Panc1 (cell line): ENCODE results near the gene AMN. TPM values are rescaled to one million over a fixed set of nuclear protein-coding genes. Genes with fewer than 3 reads are reported as not detected.

ENCODE experiments used
- ATAC-seq: fragments of 200-7000 bp; cut with Tn5 transposase; 2 replicates; pipeline ENCODE4 v1.9.1; 2020; ENCODE audit warnings: mild to moderate bottlenecking, moderate library complexity
- BruUV-seq: library from RNA; stranded (reverse); fragments of 400-500 nt; replicated peaks from 2 replicates; lab custom pipeline; 2021; lab: Mats Ljungman, UMichigan
- CTCF ChIA-PET: fragments of 300-600 bp; sonication (Branson Sonifier 250); formaldehyde crosslinking; loops from one replicate; lab custom pipeline; 2022; ENCODE audit warnings: antibody characterized with exemption; lab: Charles Lee
- POLR2A ChIA-PET: fragments of 300-600 bp; sonication (Branson Sonifier 250); formaldehyde crosslinking; loops from one replicate; lab custom pipeline; 2022; ENCODE audit warnings: antibody characterized with exemption; lab: Charles Lee
- DNase-seq: peaks from one replicate; pipeline ENCODE4 v3.0.0-alpha.2; 2010; ENCODE audit warnings: low read depth, low spot score
- H3K27ac ChIP-seq: 2 replicates; pipeline ENCODE4 v1.5.1; 2011; ENCODE audit warnings: mild to moderate bottlenecking, low read length, inconsistent platforms
- H3K27me3 ChIP-seq: fragments of 200-500 bp; sonication (Bioruptor generic); 2 replicates; pipeline ENCODE4 v1.6.0; 2014; ENCODE audit warnings: low read length, inconsistent platforms; ENCODE audit not compliant: control insufficient read depth, insufficient read depth
- H3K36me3 ChIP-seq: fragments of 200-500 bp; sonication (Bioruptor generic); 2 replicates; pipeline ENCODE4 v1.5.1; 2014; ENCODE audit warnings: inconsistent platforms, mild to moderate bottlenecking, low read length, moderate library complexity; ENCODE audit not compliant: control insufficient read depth, insufficient read depth
- H3K4me1 ChIP-seq: 2 replicates; pipeline ENCODE4 v1.5.1; 2011; ENCODE audit warnings: inconsistent platforms, mild to moderate bottlenecking, low read length, moderate library complexity; ENCODE audit not compliant: control insufficient read depth, insufficient read depth
- H3K4me3 ChIP-seq, 2 experiments: 2 replicates each; pipeline ENCODE4 v1.5.1; 2011 to 2012; ENCODE audit warnings: low read depth in 2 of 2, low read length in 2 of 2, mild to moderate bottlenecking in 2 of 2, inconsistent platforms in 1 of 2, moderate library complexity in 1 of 2
- H3K9me3 ChIP-seq: fragments of 200-500 bp; sonication (Bioruptor generic); 2 replicates; pipeline ENCODE4 v1.5.1; 2014; ENCODE audit warnings: low read depth, mild to moderate bottlenecking, inconsistent platforms, low read length, moderate library complexity; ENCODE audit not compliant: control insufficient read depth, insufficient read depth
- CTCF ChIP-seq: fragments of 450-650 bp; IDR thresholded peaks from 2 replicates; pipeline ENCODE4 v1.5.1; 2017; ENCODE audit warnings: mild to moderate bottlenecking
- POLR2AphosphoS5 ChIP-seq: IDR thresholded peaks from 2 replicates; pipeline ENCODE4 v1.6.1; 2012; ENCODE audit warnings: mild to moderate bottlenecking, low read depth, low read length, moderate library complexity
- REST ChIP-seq, 2 experiments: IDR thresholded peaks; 2 replicates each; pipeline ENCODE4 v1.6.1; 2011 to 2012; ENCODE audit warnings: low read depth in 2 of 2, control low read depth in 1 of 2, low read length in 1 of 2, mild to moderate bottlenecking in 1 of 2, moderate library complexity in 1 of 2; ENCODE audit not compliant: insufficient read depth in 1 of 2
- SIN3A ChIP-seq: IDR thresholded peaks from 2 replicates; pipeline ENCODE4 v1.6.1; 2012; ENCODE audit warnings: low read depth, mild to moderate bottlenecking, low read length, moderate library complexity, borderline replicate concordance; ENCODE audit not compliant: insufficient read depth
- TCF7L2 ChIP-seq: IDR thresholded peaks from 2 replicates; pipeline ENCODE4 v1.6.1; 2011; ENCODE audit warnings: mild to moderate bottlenecking, low read depth, low read length, inconsistent platforms
- in situ Hi-C: cut with HindIII; loops from 2 replicates; pipeline ENCODE4 v1.10.0; 2016; ENCODE audit warnings: low sequenced_read_pairs, low pct_unique_long_range_greater_than_20kb
- intact Hi-C: fragments of 100-400 bp; cut with micrococcal nuclease; formaldehyde crosslinking; loops from one replicate; pipeline ENCODE4 v1.10.0; 2022; ENCODE audit not compliant: unreplicated experiment
- total RNA-seq: library from RNA; stranded (reverse); gene quantifications from one replicate; pipeline ENCODE4 v1.2.1, GENCODE V29; 2021; ENCODE audit not compliant: unreplicated experiment

The AMN gene
- total RNA-seq, 1 experiment from 2014 or later = 0.44 TPM

GRCh38 chr14:102920273-102920997, 2.0 kb upstream of the AMN start:
- intact Hi-C loops (no loop called here), in situ Hi-C loops (no loop called here)
- BruUV-seq = no TSS peak
- no peaks in the 10 kb centered on the region for H3K36me3 ChIP-seq
- no peak overlapping the region for H3K4me3 ChIP-seq
- TF ChIP-seq TCF7L2 (no peak), CTCF (no peak), SIN3A (no peak), REST (IDR thresholded peaks at IDR 0.05; ENCODE audit: insufficient read depth in 1 of 2, low read depth in 2 of 2, low read length in 1 of 2) (no peak)
- no peak overlapping the region for H3K27ac ChIP-seq
- H3K9me3 ChIP-seq = no peaks in the 10 kb centered on the region
- ATAC-seq = no peak
- no peak for DNase-seq
- CTCF ChIA-PET = no interaction called here
- H3K27me3 ChIP-seq = no peaks in the 10 kb centered on the region
- POLR2A ChIA-PET = no interaction called here
- H3K4me1 ChIP-seq = no peaks in the 10 kb centered on the region; the same call in 1 of the 2 replicates

GRCh38 chr14:102920998-102921304, 1.5 kb upstream of the AMN start:
- CTCF ChIA-PET = no interaction called here
- Histone ChIP-seq H3K27me3 (no peaks in the 10 kb centered on the region), H3K4me3 (no peak overlapping the region), H3K4me1 (peaks cover 2% of the 10 kb centered on the region; the same call in 1 of the 2 replicates), H3K27ac (no peak overlapping the region), H3K36me3 (no peaks in the 10 kb centered on the region), H3K9me3 (no peaks in the 10 kb centered on the region)
- DNase-seq (no peak), ATAC-seq (no peak)
- intact Hi-C loops = no loop called here
- in situ Hi-C loops = no loop called here
- TF ChIP-seq TCF7L2 = no peak
- TF ChIP-seq CTCF = no peak
- no peak for TF ChIP-seq SIN3A
- TF ChIP-seq POLR2AphosphoS5 = no peak
- no peak for TF ChIP-seq REST (IDR thresholded peaks at IDR 0.05; ENCODE audit: insufficient read depth in 1 of 2, low read depth in 2 of 2, low read length in 1 of 2)
- POLR2A ChIA-PET = no interaction called here
- no TSS peak for BruUV-seq
